ENCODE results near the gene CEP350.

Gene CEP350

DNA sequence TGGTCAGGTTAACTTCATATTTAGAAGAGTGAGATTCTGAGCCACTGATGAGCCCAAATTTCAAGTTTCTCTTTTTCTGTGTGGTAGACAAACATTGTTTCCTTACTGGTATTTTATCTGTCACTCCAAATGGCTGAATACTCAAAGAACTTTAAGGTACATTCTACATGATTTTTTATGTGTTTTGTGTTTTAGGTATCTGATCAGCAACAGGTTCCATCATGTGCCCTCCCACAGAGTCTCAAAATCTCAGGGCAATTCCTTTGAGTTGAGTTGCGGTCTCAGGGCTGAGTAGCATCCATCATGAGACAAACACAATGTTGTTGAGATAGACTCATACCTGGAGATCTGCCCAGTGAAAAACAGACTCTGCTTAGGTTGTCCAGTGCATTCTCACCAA lies 14.7 kb upstream of the CEP350 start:
- TF ChIP-seq, protein P1, sequence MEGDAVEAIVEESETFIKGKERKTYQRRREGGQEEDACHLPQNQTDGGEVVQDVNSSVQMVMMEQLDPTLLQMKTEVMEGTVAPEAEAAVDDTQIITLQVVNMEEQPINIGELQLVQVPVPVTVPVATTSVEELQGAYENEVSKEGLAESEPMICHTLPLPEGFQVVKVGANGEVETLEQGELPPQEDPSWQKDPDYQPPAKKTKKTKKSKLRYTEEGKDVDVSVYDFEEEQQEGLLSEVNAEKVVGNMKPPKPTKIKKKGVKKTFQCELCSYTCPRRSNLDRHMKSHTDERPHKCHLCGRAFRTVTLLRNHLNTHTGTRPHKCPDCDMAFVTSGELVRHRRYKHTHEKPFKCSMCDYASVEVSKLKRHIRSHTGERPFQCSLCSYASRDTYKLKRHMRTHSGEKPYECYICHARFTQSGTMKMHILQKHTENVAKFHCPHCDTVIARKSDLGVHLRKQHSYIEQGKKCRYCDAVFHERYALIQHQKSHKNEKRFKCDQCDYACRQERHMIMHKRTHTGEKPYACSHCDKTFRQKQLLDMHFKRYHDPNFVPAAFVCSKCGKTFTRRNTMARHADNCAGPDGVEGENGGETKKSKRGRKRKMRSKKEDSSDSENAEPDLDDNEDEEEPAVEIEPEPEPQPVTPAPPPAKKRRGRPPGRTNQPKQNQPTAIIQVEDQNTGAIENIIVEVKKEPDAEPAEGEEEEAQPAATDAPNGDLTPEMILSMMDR (IDR thresholded peaks at IDR 0.05; ENCODE audit: borderline replicate concordance, insufficient read depth, low read depth, low read length): no peak

DNA sequence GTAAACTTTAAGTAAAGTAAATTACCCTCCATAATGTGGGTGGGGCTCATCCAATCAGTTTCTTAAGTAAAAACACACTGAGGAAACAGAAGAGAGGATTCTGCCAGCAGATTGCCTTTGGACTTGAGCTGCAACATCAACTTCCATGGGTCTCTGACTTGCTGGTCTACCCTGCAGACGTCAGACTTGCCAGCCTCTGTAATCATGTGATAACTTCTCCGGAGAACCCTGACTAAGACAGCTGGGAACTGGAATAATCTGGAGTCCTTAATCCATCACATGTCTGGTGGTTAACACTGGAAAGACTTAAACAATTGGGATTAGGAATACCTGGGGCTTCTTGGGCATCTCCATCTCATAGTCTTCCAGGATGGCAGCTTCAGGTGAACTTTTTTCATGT lies 13.2 kb upstream of the CEP350 start:
- TF ChIP-seq, protein P1 (IDR thresholded peaks at IDR 0.05; ENCODE audit: borderline replicate concordance, insufficient read depth, low read depth, low read length): no peak
- no peak overlapping the region for H3K4me3 ChIP-seq (ENCODE audit: low read depth, low read length)

More for the DNA sequence above, 14.7 kb upstream of the CEP350 start:
- no peak overlapping the region for H3K4me3 ChIP-seq (ENCODE audit: low read depth, low read length)

DNA sequence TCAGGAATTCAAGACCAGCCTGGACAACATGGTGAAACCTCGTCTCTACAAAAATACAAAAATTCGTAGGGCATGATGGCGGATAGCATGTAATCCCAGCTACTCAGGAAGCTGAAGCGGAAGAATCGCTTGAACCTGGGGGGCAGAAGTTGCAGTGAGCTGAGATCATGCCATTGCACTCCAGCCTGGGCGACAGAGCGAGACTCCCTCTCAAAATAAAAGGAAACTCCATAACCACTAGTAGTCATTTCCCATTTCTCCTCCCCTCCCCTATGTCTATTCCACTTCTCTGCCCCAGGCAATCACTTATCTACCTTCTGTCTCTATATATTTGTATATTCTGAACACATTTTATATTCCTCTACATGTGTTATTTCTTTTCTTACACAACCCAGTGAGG lies 4.0 kb upstream of the CEP350 start:
- TF ChIP-seq, protein P1 (IDR thresholded peaks at IDR 0.05; ENCODE audit: borderline replicate concordance, insufficient read depth, low read depth, low read length): no peak
- no peak overlapping the region for H3K4me3 ChIP-seq (ENCODE audit: low read depth, low read length)

DNA sequence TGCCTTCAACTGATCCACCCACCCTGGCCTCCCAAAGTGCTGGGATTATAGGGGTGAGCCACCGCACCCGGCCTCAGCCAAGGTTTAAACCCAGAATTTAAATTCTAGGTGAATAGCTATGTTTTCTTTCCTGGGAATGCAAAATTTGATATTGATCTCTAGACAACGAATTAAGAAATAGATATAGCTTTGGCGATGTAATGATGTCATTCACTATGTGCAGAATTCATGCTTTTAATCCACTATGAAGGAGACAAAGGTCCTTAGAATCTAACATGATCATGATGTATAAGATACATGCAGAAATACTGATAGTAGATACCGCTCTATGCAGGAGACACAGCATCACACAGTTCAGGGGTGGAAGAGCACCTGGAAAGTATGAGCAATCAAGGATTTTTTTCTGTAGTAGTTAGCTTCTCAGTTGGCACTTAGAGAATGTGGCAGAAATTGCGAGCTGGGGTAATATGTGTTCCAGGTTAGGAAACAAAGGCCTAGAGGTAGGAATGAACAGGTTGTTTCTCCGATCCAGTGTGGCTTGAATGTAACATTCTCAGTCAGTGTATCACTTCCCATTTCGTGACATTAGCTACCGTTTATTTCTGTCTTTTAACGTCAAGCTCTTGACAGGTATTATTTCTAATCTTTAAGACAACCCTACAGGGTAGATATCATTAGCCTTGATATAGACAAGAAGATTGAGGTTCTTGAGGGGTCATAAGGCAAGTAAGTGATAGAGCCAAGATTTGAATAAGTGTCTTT lies 3.0 kb upstream of the CEP350 start:
- TF ChIP-seq, protein P1 (IDR thresholded peaks at IDR 0.05; ENCODE audit: borderline replicate concordance, insufficient read depth, low read depth, low read length): no peak
- H3K4me3 ChIP-seq (ENCODE audit: low read depth, low read length): no peak overlapping the region

DNA sequence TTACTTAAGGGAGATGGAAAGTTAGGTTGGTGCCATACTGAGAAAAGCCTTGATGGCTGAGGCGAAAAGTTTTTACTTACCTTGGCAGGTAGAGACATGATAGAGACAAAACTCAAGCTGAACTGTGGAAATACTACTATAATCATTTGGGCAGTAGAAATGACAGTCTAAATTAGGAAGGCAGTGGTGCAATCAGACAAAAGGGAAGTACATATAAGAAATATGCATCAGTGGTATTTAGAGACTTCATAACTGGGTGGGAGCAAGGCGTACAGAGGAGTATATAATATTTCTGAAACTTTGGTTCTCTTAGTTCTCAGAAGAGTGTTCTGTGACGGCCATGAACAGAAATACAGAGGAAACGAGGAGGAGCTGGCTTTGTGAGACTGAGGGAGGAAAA lies 2.4 kb upstream of the CEP350 start:
- no peak overlapping the region for H3K4me3 ChIP-seq (ENCODE audit: low read depth, low read length)
- TF ChIP-seq, protein P1 (IDR thresholded peaks at IDR 0.05; ENCODE audit: borderline replicate concordance, insufficient read depth, low read depth, low read length): no peak

DNA sequence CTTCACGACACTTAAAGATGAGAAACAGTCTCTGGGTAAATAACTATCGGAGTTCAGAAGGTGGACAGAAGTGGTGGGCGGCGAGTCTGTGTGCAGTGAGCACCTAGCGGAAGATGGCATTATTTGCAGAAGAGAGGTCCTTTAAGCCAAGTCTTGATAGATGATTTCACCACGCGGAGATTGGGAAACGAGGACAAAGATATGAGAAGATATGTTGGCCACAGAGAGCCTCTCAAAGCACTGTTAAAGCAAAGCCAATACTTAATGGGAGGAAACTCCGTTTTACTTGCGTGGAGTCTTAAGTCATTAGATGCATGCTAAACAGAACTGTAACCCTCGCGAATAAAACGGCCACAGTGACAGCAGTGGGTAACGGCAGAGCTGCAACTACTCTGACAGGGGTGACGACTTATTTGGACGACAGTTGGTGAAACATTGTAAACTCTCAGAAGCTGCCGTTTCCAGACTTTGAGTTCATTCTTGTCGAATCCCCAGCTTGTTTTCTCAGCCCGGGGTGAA lies 577 bp upstream of the CEP350 start:
- H3K4me3 ChIP-seq (ENCODE audit: low read depth, low read length): peak overlapping the region; percentile 97
- TF ChIP-seq, protein P1 (IDR thresholded peaks at IDR 0.05; ENCODE audit: borderline replicate concordance, insufficient read depth, low read depth, low read length): peak; percentile 16; the same call in 1 of the 2 replicates

DNA sequence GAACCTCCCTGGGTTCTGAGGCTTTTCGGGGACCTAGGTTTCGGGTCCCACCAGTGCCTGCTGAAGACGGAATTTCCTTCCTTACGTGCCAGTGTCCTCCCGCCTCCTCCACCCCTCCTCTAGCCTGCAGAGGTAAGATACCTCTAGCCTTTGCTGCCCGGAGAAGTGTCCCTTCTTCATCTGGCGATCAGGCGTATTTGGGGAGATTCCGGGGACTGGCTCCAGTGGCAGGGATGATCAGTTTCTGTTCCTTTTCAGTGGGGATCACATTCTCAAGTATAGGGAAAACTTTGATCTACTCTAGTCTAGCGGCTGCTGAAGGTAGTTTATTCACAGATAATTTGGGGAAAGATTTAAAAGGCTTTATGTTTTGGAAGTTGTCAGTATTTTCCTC lies 674 bp downstream of the CEP350 start:
- TF ChIP-seq, protein P1 (IDR thresholded peaks at IDR 0.05; ENCODE audit: borderline replicate concordance, insufficient read depth, low read depth, low read length): no peak
- peak overlapping the region; percentile 97 for H3K4me3 ChIP-seq (ENCODE audit: low read depth, low read length)

Measured in GM12875 (cell line).